Measurements from ENCODE around the gene CCDC28B. TPM values are rescaled to one million over a fixed set of nuclear protein-coding genes. Genes with fewer than 3 reads are reported as not detected.
A peak's percentile ranks its signal among the peaks of the same experiment; 100 is the strongest.

The CCDC28B gene
- total RNA-seq, 1 donor from 2014 or later, result 56.9 TPM

- DNase-seq, result no peak
- ChIA-PET CTCF (interaction anchor here (0.7 kb wide), 1 partner anchor 12 kb away, joined by 4 read pairs; no protein-coding TSS in a partner anchor), POLR2A (interaction anchor here (1.5 to 4.6 kb wide), 2 partner anchors 12 to 136 kb away, joined by 8 to 18 read pairs; partner anchors contain the start of genes EIF3I, TMEM234 and TMEM39B)
- H3K9me3 Mint-ChIP-seq, result no peaks in the 10 kb centered on the region
- peaks cover 56% of the 10 kb centered on the region for H3K4me1 Mint-ChIP-seq
- no peaks in the 10 kb centered on the region for H3K27me3 Mint-ChIP-seq
- peaks cover 11% of the 10 kb centered on the region for H3K36me3 Mint-ChIP-seq (ENCODE audit: low read depth)
- intact Hi-C loops (cut with micrococcal nuclease), result loop anchor here (1.0 kb wide), 1 partner anchor 13 kb away; the partner anchor contains the start of genes EIF3I and TMEM234
- ATAC-seq (ENCODE audit: low read depth), result peak; percentile 9
- peak within 1 kb of the TSS; percentile 35 for H3K4me3 Mint-ChIP-seq
- H3K27ac Mint-ChIP-seq, result peak within 1 kb of the TSS; percentile 24
- TF ChIP-seq, protein P1, sequence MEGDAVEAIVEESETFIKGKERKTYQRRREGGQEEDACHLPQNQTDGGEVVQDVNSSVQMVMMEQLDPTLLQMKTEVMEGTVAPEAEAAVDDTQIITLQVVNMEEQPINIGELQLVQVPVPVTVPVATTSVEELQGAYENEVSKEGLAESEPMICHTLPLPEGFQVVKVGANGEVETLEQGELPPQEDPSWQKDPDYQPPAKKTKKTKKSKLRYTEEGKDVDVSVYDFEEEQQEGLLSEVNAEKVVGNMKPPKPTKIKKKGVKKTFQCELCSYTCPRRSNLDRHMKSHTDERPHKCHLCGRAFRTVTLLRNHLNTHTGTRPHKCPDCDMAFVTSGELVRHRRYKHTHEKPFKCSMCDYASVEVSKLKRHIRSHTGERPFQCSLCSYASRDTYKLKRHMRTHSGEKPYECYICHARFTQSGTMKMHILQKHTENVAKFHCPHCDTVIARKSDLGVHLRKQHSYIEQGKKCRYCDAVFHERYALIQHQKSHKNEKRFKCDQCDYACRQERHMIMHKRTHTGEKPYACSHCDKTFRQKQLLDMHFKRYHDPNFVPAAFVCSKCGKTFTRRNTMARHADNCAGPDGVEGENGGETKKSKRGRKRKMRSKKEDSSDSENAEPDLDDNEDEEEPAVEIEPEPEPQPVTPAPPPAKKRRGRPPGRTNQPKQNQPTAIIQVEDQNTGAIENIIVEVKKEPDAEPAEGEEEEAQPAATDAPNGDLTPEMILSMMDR (IDR thresholded peaks at IDR 0.05), result no peak
Measured at GRCh38 chr1:32208891-32209328, 8.5 kb downstream of the CCDC28B start, which contains the start of gene DCDC2B. DCDC2B (plus strand) TSS chr1:32209089; CDS start chr1:32209094, 5 bp downstream.

DNA sequence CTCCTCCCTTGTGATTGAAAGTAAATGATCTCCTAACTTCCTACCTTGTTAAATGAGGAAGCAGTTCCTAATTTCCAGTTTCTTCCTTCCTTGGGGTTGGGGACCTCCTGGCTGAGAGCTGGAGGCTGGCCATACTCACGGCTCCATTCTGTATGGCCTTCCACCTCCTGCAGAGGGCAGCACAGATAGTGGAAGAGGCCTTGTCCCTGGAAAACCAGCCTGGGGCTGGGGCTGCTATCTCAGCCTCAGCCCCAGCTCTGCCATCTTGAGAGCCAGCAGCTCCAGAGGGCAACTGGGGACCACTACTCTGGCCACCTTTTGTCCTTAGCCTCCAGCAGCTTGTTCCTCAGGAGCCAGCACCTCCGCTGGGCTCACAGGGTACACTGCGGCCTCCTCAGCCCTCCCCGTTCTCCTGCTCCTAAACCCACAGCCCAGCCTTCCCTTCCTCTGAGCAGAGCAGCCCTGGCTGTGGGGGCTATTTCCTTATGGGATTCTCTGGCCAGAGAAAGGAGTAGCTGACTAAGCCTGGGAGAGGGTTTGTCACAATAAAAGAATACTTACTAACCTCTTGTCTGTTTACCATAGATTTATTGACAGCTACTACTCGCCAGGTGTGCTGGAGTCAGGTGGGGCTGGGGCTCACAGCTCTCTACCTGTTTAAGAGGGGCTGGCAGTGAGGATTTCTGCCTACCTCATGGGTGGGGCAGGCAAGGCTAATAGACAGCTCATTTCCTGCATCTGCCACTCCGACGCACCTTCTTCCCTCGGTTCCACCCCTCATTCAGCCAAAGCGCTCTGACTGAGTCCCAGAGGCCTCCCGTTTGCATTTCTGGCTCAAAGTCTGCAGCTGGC is 15.5 kb downstream of the CCDC28B start:
- peaks cover 48% of the 10 kb centered on the region for H3K36me3 Mint-ChIP-seq (ENCODE audit: low read depth)
- H3K4me3 Mint-ChIP-seq, result no peak overlapping the region
- no peak overlapping the region for H3K27ac Mint-ChIP-seq

DNA sequence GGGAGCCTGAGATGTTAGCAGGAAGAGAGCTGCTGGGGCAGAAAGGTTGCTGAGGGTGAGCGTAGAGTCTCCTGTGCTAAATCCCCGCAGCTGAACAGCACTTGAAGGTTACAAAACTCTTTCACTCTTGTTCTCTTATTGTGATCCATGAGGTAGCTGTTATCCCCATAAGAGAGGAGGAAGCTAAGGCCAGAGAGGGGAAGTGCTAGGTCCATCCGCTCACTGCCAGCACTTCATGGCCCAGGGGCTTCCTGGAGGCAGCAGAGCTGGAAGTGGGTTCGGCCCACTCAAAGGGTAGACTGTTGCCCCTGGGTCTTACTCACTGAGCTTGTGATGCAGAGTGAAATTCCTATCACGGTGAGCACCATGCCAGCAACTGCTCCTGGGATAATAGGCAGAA is 16.2 kb downstream of the CCDC28B start:
- no peak overlapping the region for H3K4me3 Mint-ChIP-seq
- H3K27me3 Mint-ChIP-seq, result no peaks in the 10 kb centered on the region
- POLR2A ChIA-PET, result interaction anchor here (0.6 to 3.3 kb wide), 11 partner anchors 9 to 178 kb away, joined by 3 to 26 read pairs (median 9); partner anchors contain the start of genes BSDC1, CCDC28B, HDAC1 and MARCKSL1
- peaks cover 28% of the 10 kb centered on the region for H3K4me1 Mint-ChIP-seq
- H3K9me3 Mint-ChIP-seq, result no peaks in the 10 kb centered on the region
- CTCF ChIA-PET, result interaction anchor here (0.7 to 5.3 kb wide), 20 partner anchors 9 to 198 kb away, joined by 3 to 51 read pairs (median 6); partner anchors contain the start of genes BSDC1, CCDC28B, FAM167B and MARCKSL1
- DNase-seq (no peak), ATAC-seq (ENCODE audit: low read depth) (no peak)
- intact Hi-C loops (cut with micrococcal nuclease), result loop anchor here (5.0 kb wide), 1 partner anchor 146 kb away; the partner anchor contains the start of genes FAM229A and TSSK3
- no peak overlapping the region for H3K27ac Mint-ChIP-seq
- TF ChIP-seq, protein P1 (IDR thresholded peaks at IDR 0.05), result no peak
- H3K36me3 Mint-ChIP-seq (ENCODE audit: low read depth), result peaks cover 51% of the 10 kb centered on the region

More for the DNA sequence above, 15.5 kb downstream of the CCDC28B start:
- ATAC-seq (ENCODE audit: low read depth) (peak; percentile 93), DNase-seq (no peak)
- intact Hi-C loops (cut with micrococcal nuclease), result loop anchor here (1.0 to 5.0 kb wide), 5 partner anchors 11 to 198 kb away; partner anchors contain the start of genes FAM229A, IQCC and TSSK3
- Mint-ChIP-seq H3K27me3 (no peaks in the 10 kb centered on the region), H3K9me3 (no peaks in the 10 kb centered on the region), H3K4me1 (peaks cover 21% of the 10 kb centered on the region)
- TF ChIP-seq, protein P1 (IDR thresholded peaks at IDR 0.05), result peak; percentile 44
- ChIA-PET POLR2A (interaction anchor here (0.6 to 3.3 kb wide), 15 partner anchors 9 to 1166 kb away, joined by 3 to 26 read pairs (median 7); partner anchors contain the start of genes BSDC1, CCDC28B, HDAC1 and IQCC), CTCF (interaction anchor here (0.6 to 5.3 kb wide), 39 partner anchors 9 to 200 kb away, joined by 3 to 51 read pairs (median 4); partner anchors contain the start of genes BSDC1, CCDC28B, FAM167B and FAM229A)

GRCh38 chr1:32219022-32219421 is 18.6 kb downstream of the CCDC28B start:
- H3K9me3 Mint-ChIP-seq, result no peaks in the 10 kb centered on the region
- CTCF ChIA-PET, result no interaction called here
- TF ChIP-seq, protein P1 (IDR thresholded peaks at IDR 0.05), result no peak
- ATAC-seq (ENCODE audit: low read depth) (no peak), DNase-seq (no peak)
- no peak overlapping the region for H3K4me3 Mint-ChIP-seq
- intact Hi-C loops (cut with micrococcal nuclease), result loop anchor here (5.0 kb wide), 1 partner anchor 143 kb away; the partner anchor contains the start of genes FAM229A and TSSK3
- H3K27ac Mint-ChIP-seq, result no peak overlapping the region
- H3K27me3 Mint-ChIP-seq, result no peaks in the 10 kb centered on the region
- peaks cover 65% of the 10 kb centered on the region for H3K36me3 Mint-ChIP-seq (ENCODE audit: low read depth)
- POLR2A ChIA-PET, result interaction anchor here (1.2 to 3.5 kb wide), 2 partner anchors 18 to 21 kb away, joined by 3 to 16 read pairs; partner anchors contain the start of gene CCDC28B
- H3K4me1 Mint-ChIP-seq, result peaks cover 45% of the 10 kb centered on the region

Data from activated B cell treated with CpG ODN at 0.5 μM for 24 hours (primary cell).